Mucosa of descending colon (tissue), 3 donors: ENCODE data around the gene HECTD1. TPM values are rescaled to one million over a fixed set of nuclear protein-coding genes. Genes with fewer than 3 reads are reported as not detected.
"Not testable (repeated sequence)": the region's sequence is repeated elsewhere in the genome, so short reads cannot be mapped to it uniquely, and the experiment has no call there.

Source experiments
- ATAC-seq: fragments of 200-7000 bp; cut with Tn5 transposase; one replicate; pipeline ENCODE4 v1.9.1; 2020; ENCODE audit warnings: mild to moderate bottlenecking, moderate library complexity
- DNase-seq, 3 donors: peaks; one replicate each; pipeline ENCODE4 v3.0.0-alpha.2; 2020
- H3K36me3 ChIP-seq: fragments of 200-600 bp; one replicate; pipeline ENCODE4 v1.8.0; 2021; ENCODE audit warnings: low read depth, mild to moderate bottlenecking
- H3K4me1 ChIP-seq: fragments of 200-600 bp; one replicate; pipeline ENCODE4 v1.8.0; 2021; ENCODE audit warnings: low read depth, mild to moderate bottlenecking
- H3K4me3 ChIP-seq: fragments of 200-600 bp; one replicate; pipeline ENCODE4 v1.8.0; 2021; ENCODE audit warnings: mild to moderate bottlenecking
- H3K9me3 ChIP-seq: fragments of 200-600 bp; one replicate; pipeline ENCODE4 v1.8.0; 2021; ENCODE audit warnings: mild to moderate bottlenecking
- CTCF ChIP-seq: fragments of 200-600 bp; IDR thresholded peaks from one replicate; pipeline ENCODE4 v1.8.0; 2022; ENCODE audit warnings: antibody characterized with exemption, mild to moderate bottlenecking
- intact Hi-C, 2 donors: fragments of 100-400 bp; cut with DNase I in 1 of 2; cut with micrococcal nuclease in 1 of 2; formaldehyde crosslinking; loops; one replicate each; pipeline versions ENCODE4 v1.11.0 to v1.11.1; 2022; cut with DNase I, micrococcal nuclease
- total RNA-seq, 3 donors: library from RNA; stranded (reverse); fragmentation: NEBNext Ultra II Directional in 2 of 3; extraction: Animal tissue kit (Norgen Biotek cat#: 25700) in 2 of 3; gene quantifications; one replicate each; pipeline versions ENCODE4 v1.2.1 to v1.2.4, GENCODE V29; 2021 to 2023
- donor health status: DM: no; HTN: no; CAD: no; lungs with moderate emphysema.
- donor health status: DM: no; HTN: no; CAD: no.
- donor health status: DM: no; HTN: yes; CAD: no.

The HECTD1 gene
- total RNA-seq, 3 donors from 2014 or later = 124 to 160 (median 140) TPM

GRCh38 chr14:31241450-31242114 is 34.0 kb upstream of the HECTD1 start:
- H3K9me3 ChIP-seq = no peaks in the 10 kb centered on the region
- DNase-seq = no peak
- ATAC-seq = peak; percentile 38
- no peak overlapping the region for H3K4me3 ChIP-seq
- H3K36me3 ChIP-seq = no peaks in the 10 kb centered on the region
- TF ChIP-seq CTCF = no peak
- intact Hi-C loops = no loop called here
- peaks cover 7% of the 10 kb centered on the region for H3K4me1 ChIP-seq

DNA sequence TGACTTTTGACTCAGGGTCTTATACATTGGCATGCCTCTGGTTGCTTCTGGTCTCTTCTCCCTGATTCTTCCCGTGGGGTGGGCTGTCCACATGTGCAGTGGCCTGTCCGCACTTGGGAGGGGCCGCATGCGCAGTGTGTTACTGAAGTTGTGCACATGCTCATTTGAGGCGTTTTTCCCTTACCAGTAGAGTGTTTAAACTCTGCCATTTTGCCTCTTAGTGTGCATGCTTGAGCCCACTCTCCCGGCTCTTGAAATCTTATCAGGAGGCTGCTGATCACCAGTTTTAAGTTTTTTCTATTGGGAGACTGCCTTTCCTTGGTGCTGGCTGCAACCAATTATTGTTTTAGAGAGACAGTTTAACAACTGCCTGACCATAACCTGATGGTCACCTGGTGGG is 32.1 kb upstream of the HECTD1 start:
- H3K9me3 ChIP-seq = no peaks in the 10 kb centered on the region
- ATAC-seq = no peak
- H3K4me3 ChIP-seq = no peak overlapping the region
- H3K36me3 ChIP-seq = no peaks in the 10 kb centered on the region
- TF ChIP-seq CTCF = no peak
- DNase-seq = no peak
- peaks cover 7% of the 10 kb centered on the region for H3K4me1 ChIP-seq
- intact Hi-C loops = no loop called here

GRCh38 chr14:31235462-31235861 is 27.9 kb upstream of the HECTD1 start:
- H3K36me3 ChIP-seq = no peaks in the 10 kb centered on the region
- H3K4me3 ChIP-seq = no peak overlapping the region
- no peaks in the 10 kb centered on the region for H3K9me3 ChIP-seq
- no peak for ATAC-seq
- H3K4me1 ChIP-seq = peaks cover under 1% of the 10 kb centered on the region
- no peak for TF ChIP-seq CTCF
- DNase-seq = no peak
- intact Hi-C loops = no loop called here

DNA sequence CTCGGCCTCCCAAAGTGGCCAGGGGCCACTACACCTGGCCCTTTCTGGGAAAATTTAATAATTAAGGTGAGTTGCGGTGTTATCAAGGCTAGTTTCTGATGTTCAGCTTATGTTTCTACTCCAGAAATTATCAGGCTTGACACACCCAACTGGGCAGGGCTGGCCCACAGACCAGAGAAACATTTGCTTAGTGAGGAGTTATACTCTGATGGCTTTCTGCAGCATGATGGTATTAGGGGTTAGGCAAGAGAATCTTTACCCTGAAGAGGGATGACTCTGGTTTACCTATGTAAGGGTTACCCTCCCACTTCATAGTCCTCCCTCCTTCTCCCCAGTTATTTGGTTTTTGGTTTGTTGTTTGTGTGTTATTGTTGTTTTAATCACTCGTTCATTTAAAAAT is 24.5 kb upstream of the HECTD1 start:
- DNase-seq (peak in 2 of 3 donors; percentile 62 to 68), ATAC-seq (peak; percentile 29)
- intact Hi-C loops = no loop called here
- TF ChIP-seq CTCF = no peak
- Histone ChIP-seq H3K4me1 (peaks cover 6% of the 10 kb centered on the region), H3K4me3 (no peak overlapping the region), H3K36me3 (no peaks in the 10 kb centered on the region), H3K9me3 (no peaks in the 10 kb centered on the region)

GRCh38 chr14:31231272-31231671 is 23.7 kb upstream of the HECTD1 start:
- DNase-seq, H3K4me3 ChIP-seq, H3K4me1 ChIP-seq, H3K36me3 ChIP-seq, H3K9me3 ChIP-seq, intact Hi-C loops, ATAC-seq: not testable (repeated sequence)

- no peaks in the 10 kb centered on the region for H3K36me3 ChIP-seq
- no peak overlapping the region for H3K4me3 ChIP-seq
- H3K9me3 ChIP-seq = no peaks in the 10 kb centered on the region
- no peak for DNase-seq
- ATAC-seq = no peak
- intact Hi-C loops = no loop called here
- no peak for TF ChIP-seq CTCF
- H3K4me1 ChIP-seq = peaks cover 6% of the 10 kb centered on the region
Observed at GRCh38 chr14:31230573-31230958, 23.0 kb upstream of the HECTD1 start.
